ENCODE results near the gene FBRSL1. TPM values are rescaled to one million over a fixed set of nuclear protein-coding genes. Genes with fewer than 3 reads are reported as not detected.

FBRSL1 gene
- total and polyA plus RNA-seq, 2 of the 8 experiments (the other 6 are each of a cell fraction or from before 2014, with no cell fraction given), result 18.4 to 109 TPM

GRCh38 chr12:132455565-132455964 is 34.4 kb upstream of the FBRSL1 start:
- Histone ChIP-seq H2BK20ac (ENCODE audit: low read length) (peak overlapping the region; percentile 93; the same call in 1 of the 2 replicates), H3K4me3 (ENCODE audit: extremely low read depth in 1 of 4, insufficient read depth in 2 of 4, low read depth in 3 of 4, low read length in 4 of 4) (no peak overlapping the region), H4K20me1 (replicated peaks in 1 of 2; ENCODE audit: control insufficient read depth in 1 of 2, insufficient read depth in 2 of 2, low read length in 2 of 2) (peaks cover 0 to 5% of the 10 kb centered on the region in 2 experiments), H3K79me2 (ENCODE audit: control insufficient read depth in 1 of 2, insufficient read depth in 2 of 2, low read length in 2 of 2) (no peaks in the 10 kb centered on the region), H4K91ac (replicated peaks; ENCODE audit: insufficient read length, low read length) (no peak overlapping the region), H3K4ac (replicated peaks; ENCODE audit: insufficient read length, low read depth, low read length) (no peak overlapping the region), H2BK120ac (replicated peaks; ENCODE audit: low read depth, low read length) (no peak overlapping the region), H2BK12ac (ENCODE audit: low read depth, low read length) (0 out of 2 replicates have a peak overlapping the region, but pooled peaks have one; percentile 27), H3K23me2 (ENCODE audit: low read depth, low read length) (peaks cover 9% of the 10 kb centered on the region), H3K56ac (replicated peaks; ENCODE audit: insufficient read length, low read depth, low read length) (no peak overlapping the region), H4K8ac (ENCODE audit: extremely low read depth, insufficient read depth, low read length) (no peak overlapping the region), H3K23ac (ENCODE audit: insufficient read length) (peak overlapping the region; percentile 89), H3K79me1 (ENCODE audit: low read depth, low read length) (no peaks in the 10 kb centered on the region), H3K27ac (ENCODE audit: low read depth, low read length) (no peak overlapping the region), H3K9me3 (ENCODE audit: insufficient read depth in 2 of 2, low read depth in 1 of 2, low read length in 1 of 2) (peaks cover 14 to 27% of the 10 kb centered on the region in 2 experiments; a peak in 3 of 4 replicates), H2AFZ (ENCODE audit: low read length) (no peak overlapping the region), H2BK15ac (ENCODE audit: low read length) (no peak overlapping the region; the same call in 1 of the 2 replicates), H3K4me2 (ENCODE audit: insufficient read depth in 1 of 2, low read depth in 2 of 2, low read length in 2 of 2) (no peak overlapping the region), H3K4me1 (replicated peaks in 1 of 4; ENCODE audit: control insufficient read depth in 3 of 4, insufficient read depth in 4 of 4, low read length in 3 of 4) (no peaks in the 10 kb centered on the region), H4K5ac (ENCODE audit: insufficient read length, low read depth, low read length) (no peak overlapping the region), H3K9ac (replicated peaks in 1 of 4; ENCODE audit: extremely low read depth in 1 of 4, low read depth in 3 of 4, low read length in 3 of 4) (no peak overlapping the region), H3K36me3 (ENCODE audit: control insufficient read depth in 2 of 4, insufficient read depth in 4 of 4, low read length in 3 of 4) (no peaks in the 10 kb centered on the region), H2BK5ac (ENCODE audit: low read depth, low read length) (peak overlapping the region; percentile 52; the same call in 1 of the 2 replicates), H3K14ac (ENCODE audit: insufficient read length) (no peak overlapping the region), H2AK5ac (ENCODE audit: low read depth, low read length) (peak overlapping the region; percentile 97; the same call in 1 of the 2 replicates), H3K18ac (ENCODE audit: extremely low read depth, low read length) (no peak overlapping the region), H3K27me3 (replicated peaks in 1 of 4; ENCODE audit: control insufficient read depth in 3 of 4, extremely low read depth in 1 of 4, insufficient read depth in 3 of 4, low read length in 3 of 4) (peaks cover 17 to 68% (median 59%) of the 10 kb centered on the region in 4 experiments)
- ChIA-PET CTCF (ENCODE audit: partially characterized antibody) (interaction anchor here (1.0 to 2.9 kb wide), 2 partner anchors 9 to 41 kb away, joined by 3 to 10 read pairs; no protein-coding TSS in a partner anchor), POLR2A (ENCODE audit: partially characterized antibody) (no interaction called here)
- 88% methylated on average over 15 of the region's 15 CpGs; no CpG with 5 or more reads in 1 of the 2 experiments for WGBS, 2 experiments (ENCODE audit: extremely low coverage in 1 of 2, insufficient coverage in 1 of 2, insufficient read length in 1 of 2, insufficient replicate concordance in 2 of 2, low coverage in 1 of 2, low lambda C conversion rate in 2 of 2, missing lambda C conversion rate in 1 of 2)
- FAIRE-seq, result peak; percentile 52
- no peak for DNase-seq (ENCODE audit: low read depth in 1 of 2, low spot score in 2 of 2)
- TF ChIP-seq NANOG (IDR thresholded peaks at IDR 0.05; ENCODE audit: insufficient read depth, low read depth, low read length, poor library complexity, severe bottlenecking) (no peak), EGR1 (IDR thresholded peaks at IDR 0.05; ENCODE audit: borderline replicate concordance, low read depth, low read length) (no peak), GTF2F1 (IDR thresholded peaks at IDR 0.05; ENCODE audit: borderline replicate concordance, low read depth, low read length) (no peak), JUN (IDR thresholded peaks at IDR 0.05; ENCODE audit: low read depth, low read length) (no peak), HDAC6 (IDR thresholded peaks at IDR 0.05; ENCODE audit: low read depth, low read length) (no peak), SP2 (IDR thresholded peaks at IDR 0.05; ENCODE audit: low read length) (no peak), RAD21 (IDR thresholded peaks at IDR 0.05 in 1 of 2, conservative IDR thresholded peaks at IDR 0.05 in 1 of 2; ENCODE audit: low read depth in 2 of 2, low read length in 2 of 2) (no peak), TAF1 (IDR thresholded peaks at IDR 0.05; ENCODE audit: low read depth, low read length) (no peak), TEAD4 (IDR thresholded peaks at IDR 0.05; ENCODE audit: low read depth, low read length) (no peak), EZH2 (IDR thresholded peaks at IDR 0.05; ENCODE audit: low read depth, low read length, severe bottlenecking) (no peak), YY1 (IDR thresholded peaks at IDR 0.05; ENCODE audit: low read depth, low read length) (no peak), JUND (IDR thresholded peaks at IDR 0.05; ENCODE audit: low read length) (no peak), TCF12 (IDR thresholded peaks at IDR 0.05; ENCODE audit: low read depth, low read length) (no peak)
- TF ChIP-seq, protein P1, sequence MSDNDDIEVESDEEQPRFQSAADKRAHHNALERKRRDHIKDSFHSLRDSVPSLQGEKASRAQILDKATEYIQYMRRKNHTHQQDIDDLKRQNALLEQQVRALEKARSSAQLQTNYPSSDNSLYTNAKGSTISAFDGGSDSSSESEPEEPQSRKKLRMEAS (IDR thresholded peaks at IDR 0.05), result no peak
